Caco-2 (cell line): ENCODE results near the gene STPG3. TPM values are rescaled to one million over a fixed set of nuclear protein-coding genes. Genes with fewer than 3 reads are reported as not detected.

Source experiments
- BruUV-seq: library from RNA; stranded (reverse); fragments of 400-500 nt; replicated peaks from 2 replicates; lab custom pipeline; 2021; lab: Mats Ljungman, UMichigan
- CTCF ChIA-PET: fragments of 300-600 bp; sonication (Branson Sonifier 250); formaldehyde crosslinking; loops from one replicate; lab custom pipeline; 2022; ENCODE audit warnings: antibody characterized with exemption; lab: Charles Lee
- POLR2A ChIA-PET: fragments of 300-600 bp; sonication (Branson Sonifier 250); formaldehyde crosslinking; loops from one replicate; lab custom pipeline; 2022; ENCODE audit warnings: antibody characterized with exemption; lab: Charles Lee
- DNase-seq, 2 experiments: peaks; one replicate each; pipeline versions ENCODE4 v3.0.0 to v3.0.0-alpha.2; 2020 to 2022
- H3K27me3 ChIP-seq: replicated peaks from 2 replicates; pipeline ENCODE4 v1.6.0; 2011; ENCODE audit warnings: low read length; ENCODE audit not compliant: control insufficient read depth, insufficient read depth
- H3K36me3 ChIP-seq: 2 replicates; pipeline ENCODE4 v1.5.1; 2011; ENCODE audit warnings: low read length; ENCODE audit not compliant: control insufficient read depth, insufficient read depth
- H3K4me1 ChIP-seq: fragments of 250-450 bp; sonication (Bioruptor Pico); 2 replicates; pipeline ENCODE4 v1.5.1; 2020; ENCODE audit warnings: mild to moderate bottlenecking
- H3K4me3 ChIP-seq: 2 replicates; pipeline ENCODE4 v1.5.1; 2011; ENCODE audit warnings: low read depth, mild to moderate bottlenecking, control low read depth, low read length
- H3K9me3 ChIP-seq: fragments of 250-450 bp; sonication (Bioruptor Pico); 2 replicates; pipeline ENCODE4 v1.5.1; 2020; ENCODE audit warnings: mild to moderate bottlenecking, moderate library complexity
- H3K27ac Mint-ChIP-seq: one replicate; pipeline ENCODE4 v1.8.0; 2022; ENCODE audit warnings: mixed read lengths; ENCODE audit not compliant: unreplicated experiment
- H3K27me3 Mint-ChIP-seq: one replicate; pipeline ENCODE4 v1.8.0; 2022; ENCODE audit warnings: mixed read lengths; ENCODE audit not compliant: insufficient read depth, unreplicated experiment
- H3K36me3 Mint-ChIP-seq: one replicate; pipeline ENCODE4 v1.8.0; 2022; ENCODE audit warnings: mild to moderate bottlenecking, mixed read lengths; ENCODE audit not compliant: insufficient read depth, unreplicated experiment
- H3K4me1 Mint-ChIP-seq: one replicate; pipeline ENCODE4 v1.8.0; 2022; ENCODE audit warnings: low read depth, mixed read lengths; ENCODE audit not compliant: unreplicated experiment
- H3K4me3 Mint-ChIP-seq: one replicate; pipeline ENCODE4 v1.8.0; 2022; ENCODE audit warnings: mild to moderate bottlenecking, moderate library complexity, mixed read lengths; ENCODE audit not compliant: unreplicated experiment
- H3K9me3 Mint-ChIP-seq: one replicate; pipeline ENCODE4 v1.8.0; 2022; ENCODE audit warnings: mixed read lengths; ENCODE audit not compliant: unreplicated experiment
- CTCF ChIP-seq, 2 experiments: fragments of 200-600 bp in 1 of 2; IDR thresholded peaks; 1 replicate in 1 of 2; 2 replicates in 1 of 2; pipeline versions ENCODE4 v1.5.1 to v1.8.0; 2011 to 2022; ENCODE audit warnings: antibody characterized with exemption in 1 of 2, control low read depth in 1 of 2, inconsistent platforms in 1 of 2, low read depth in 1 of 2, low read length in 1 of 2, mild to moderate bottlenecking in 1 of 2, moderate library complexity in 1 of 2; ENCODE audit not compliant: insufficient read depth in 1 of 2, severe bottlenecking in 1 of 2, unreplicated experiment in 1 of 2
- intact Hi-C: fragments of 100-400 bp; cut with micrococcal nuclease; formaldehyde crosslinking; loops from one replicate; pipeline ENCODE4 v1.10.0; 2022; ENCODE audit not compliant: unreplicated experiment
- total RNA-seq: library from RNA; stranded (reverse); gene quantifications from 2 replicates; pipeline ENCODE4 v1.2.3, GENCODE V29; 2022

STPG3 gene
- total RNA-seq, 1 experiment from 2014 or later = not detected

GRCh38 chr9:137269231-137269772 is 18.2 kb downstream of the STPG3 start:
- Histone ChIP-seq H3K36me3 (peaks cover 3% of the 10 kb centered on the region; the same call in 1 of the 2 replicates), H3K27me3 (no peaks in the 10 kb centered on the region), H3K9me3 (no peaks in the 10 kb centered on the region), H3K4me3 (no peak overlapping the region), H3K4me1 (no peaks in the 10 kb centered on the region)
- ChIA-PET CTCF (interaction anchor here (0.6 kb wide), 1 partner anchor 16 kb away, joined by 3 read pairs; no protein-coding TSS in a partner anchor), POLR2A (no interaction called here)
- no peaks in the 10 kb centered on the region for H3K27me3 Mint-ChIP-seq
- no peaks in the 10 kb centered on the region for H3K4me1 Mint-ChIP-seq
- no peak for DNase-seq
- peaks cover 77% of the 10 kb centered on the region for H3K36me3 Mint-ChIP-seq
- no peaks in the 10 kb centered on the region for H3K9me3 Mint-ChIP-seq
- BruUV-seq = no TSS peak
- H3K27ac Mint-ChIP-seq = no peak overlapping the region
- H3K4me3 Mint-ChIP-seq = no peak overlapping the region
- TF ChIP-seq CTCF (IDR thresholded peaks at IDR 0.05; ENCODE audit: insufficient read depth in 1 of 2, low read depth in 1 of 2, low read length in 1 of 2, severe bottlenecking in 1 of 2, unreplicated experiment in 1 of 2) = no peak
- intact Hi-C loops = no loop called here

- CTCF ChIA-PET = no interaction called here
- DNase-seq = no peak
- no peak for TF ChIP-seq CTCF (IDR thresholded peaks at IDR 0.05; ENCODE audit: insufficient read depth in 1 of 2, low read depth in 1 of 2, low read length in 1 of 2, severe bottlenecking in 1 of 2, unreplicated experiment in 1 of 2)
- Mint-ChIP-seq H3K36me3 (peaks cover 77% of the 10 kb centered on the region), H3K4me3 (no peak overlapping the region), H3K27ac (no peak overlapping the region), H3K9me3 (no peaks in the 10 kb centered on the region), H3K4me1 (no peaks in the 10 kb centered on the region), H3K27me3 (no peaks in the 10 kb centered on the region)
- no peaks in the 10 kb centered on the region for H3K27me3 ChIP-seq
- H3K9me3 ChIP-seq = no peaks in the 10 kb centered on the region
- no TSS peak for BruUV-seq
- H3K36me3 ChIP-seq = peaks cover 1% of the 10 kb centered on the region; the same call in 1 of the 2 replicates
- intact Hi-C loops = no loop called here
- no peak overlapping the region for H3K4me3 ChIP-seq
- no peaks in the 10 kb centered on the region for H3K4me1 ChIP-seq
- POLR2A ChIA-PET = no interaction called here
Measured at GRCh38 chr9:137270929-137271695, 20.0 kb downstream of the STPG3 start.

- Histone ChIP-seq H3K4me1 (no peaks in the 10 kb centered on the region), H3K9me3 (no peaks in the 10 kb centered on the region), H3K36me3 (peaks cover 1% of the 10 kb centered on the region; the same call in 1 of the 2 replicates), H3K4me3 (no peak overlapping the region), H3K27me3 (no peaks in the 10 kb centered on the region)
- Mint-ChIP-seq H3K27ac (no peak overlapping the region), H3K4me3 (no peak overlapping the region), H3K36me3 (peaks cover 72% of the 10 kb centered on the region), H3K9me3 (no peaks in the 10 kb centered on the region), H3K4me1 (no peaks in the 10 kb centered on the region), H3K27me3 (no peaks in the 10 kb centered on the region)
- intact Hi-C loops = no loop called here
- ChIA-PET POLR2A (no interaction called here), CTCF (no interaction called here)
- DNase-seq = no peak
- no peak for TF ChIP-seq CTCF (IDR thresholded peaks at IDR 0.05; ENCODE audit: insufficient read depth in 1 of 2, low read depth in 1 of 2, low read length in 1 of 2, severe bottlenecking in 1 of 2, unreplicated experiment in 1 of 2)
- BruUV-seq = no TSS peak
Measured at GRCh38 chr9:137271696-137272076, 20.6 kb downstream of the STPG3 start.
